Measurements from ENCODE around the gene SCN2A.

GRCh38 chr2:165305391-165306096 lies 66.3 kb downstream of the SCN2A start:
- TF ChIP-seq CTCF (conservative IDR thresholded peaks at IDR 0.05): no peak
- TF ChIP-seq EZH2 (IDR thresholded peaks at IDR 0.05; ENCODE audit: low read depth): no peak
